ENCODE data around the gene CD33.

Gene CD33

DNA sequence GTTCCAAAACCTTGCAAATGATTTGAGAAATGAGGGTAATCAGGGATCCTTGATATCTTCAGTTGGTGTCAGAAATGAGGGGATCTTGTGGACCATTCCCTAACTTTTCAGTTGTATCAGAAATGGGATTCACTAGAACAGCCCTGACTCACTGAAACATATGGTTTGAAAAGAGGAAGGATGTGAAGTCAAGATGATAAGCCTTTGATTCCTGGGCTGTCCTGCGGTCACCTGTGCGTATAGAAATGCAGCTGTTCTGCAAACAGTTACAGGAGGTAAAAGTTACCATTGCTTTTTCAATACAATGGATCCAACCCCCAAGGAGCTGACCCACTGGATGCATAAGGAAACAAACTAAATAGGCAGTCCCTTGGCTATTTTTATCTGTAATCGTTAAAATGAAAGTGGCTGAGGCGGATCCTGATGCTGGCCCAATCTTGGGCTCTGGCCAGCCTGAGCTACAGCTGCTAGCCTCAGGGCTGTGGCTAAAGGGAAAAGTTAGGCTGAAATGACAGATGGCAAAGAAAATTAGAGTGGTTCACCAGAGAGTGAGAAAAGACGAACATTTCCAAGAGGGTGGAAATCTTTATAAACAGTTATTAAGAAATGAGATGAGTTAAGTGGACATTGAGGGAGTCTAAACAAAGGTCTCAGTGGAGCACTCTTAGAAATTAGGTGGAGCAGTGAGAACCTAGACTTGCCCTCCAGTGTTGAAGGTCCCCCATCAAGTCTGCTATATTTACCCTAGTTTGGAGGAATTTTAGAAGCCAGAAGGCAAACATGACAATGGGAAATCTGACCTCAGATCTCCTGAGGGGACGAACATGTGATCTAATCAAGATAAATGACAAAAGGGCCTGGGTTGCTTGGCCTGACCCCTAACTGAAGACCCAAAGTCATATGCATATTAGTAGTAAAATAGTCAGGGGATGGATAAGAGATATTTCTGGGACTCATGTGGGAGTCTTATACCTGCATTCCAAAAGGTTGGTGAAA is 33.6 kb downstream of the CD33 start:
- H3K4me1 ChIP-seq (ENCODE audit: insufficient read depth, insufficient read length), result peaks cover 2% of the 10 kb centered on the region
- TF ChIP-seq YY1 (IDR thresholded peaks at IDR 0.05; ENCODE audit: insufficient read depth, insufficient read length), result no peak
- no peak for TF ChIP-seq SUZ12 (IDR thresholded peaks at IDR 0.05; ENCODE audit: extremely low read depth, insufficient read depth, insufficient read length)
- TF ChIP-seq ZNF274 (IDR thresholded peaks at IDR 0.05; ENCODE audit: low read depth, low read length), result no peak
- no peaks in the 10 kb centered on the region for H3K27me3 ChIP-seq (ENCODE audit: insufficient read depth, insufficient read length)
- no peak overlapping the region for H3K4me3 ChIP-seq (ENCODE audit: insufficient read length, low read depth)
- no peaks in the 10 kb centered on the region for H3K36me3 ChIP-seq (ENCODE audit: insufficient read depth, insufficient read length, low read length)
- peaks cover 5% of the 10 kb centered on the region; the same call in 1 of the 2 replicates for H3K9me3 ChIP-seq (ENCODE audit: insufficient read depth, low read length)
- DNase-seq (ENCODE audit: low read depth, low spot score), result no peak
- no peak overlapping the region for H3K9ac ChIP-seq (ENCODE audit: insufficient read length, low read depth)

DNA sequence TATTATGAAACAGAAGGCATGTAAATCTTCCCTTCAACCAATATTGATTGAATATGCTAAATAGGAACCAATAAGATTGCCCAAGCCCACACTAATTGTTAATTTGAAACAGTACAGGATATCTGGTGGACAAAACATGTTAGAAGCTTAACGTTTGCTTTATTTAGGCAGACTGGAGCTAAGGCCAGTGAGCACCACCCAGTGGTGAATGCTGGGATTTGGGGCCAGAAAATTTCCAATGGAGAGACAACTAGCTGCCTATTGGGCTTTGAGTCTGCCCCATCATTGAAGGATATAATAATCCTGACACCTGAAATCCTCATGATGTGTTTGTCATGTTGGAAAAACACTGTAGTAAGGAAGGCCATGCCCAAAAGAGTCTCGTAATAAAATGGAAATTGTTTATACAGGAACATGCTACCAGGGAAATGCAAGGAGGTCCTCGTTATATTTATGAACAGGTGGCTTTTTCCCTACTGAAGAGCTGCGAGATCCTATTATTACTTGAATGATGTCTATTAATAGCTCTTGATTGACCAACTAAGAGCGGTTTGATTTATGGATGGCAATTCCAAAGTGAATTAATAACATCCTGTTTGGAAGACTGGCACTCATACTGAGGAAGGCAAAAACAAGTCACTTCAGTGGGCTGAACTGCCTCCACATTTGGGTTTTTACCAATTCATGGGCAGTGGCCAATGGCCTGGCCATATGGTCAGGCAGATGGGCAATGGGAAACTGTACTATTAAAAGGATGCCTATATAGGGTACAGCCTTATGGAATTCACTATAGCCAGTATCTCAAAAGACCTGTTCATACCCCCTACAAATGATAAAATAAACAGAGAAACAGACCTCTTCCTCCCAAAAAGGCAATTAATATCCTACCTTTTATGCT is 34.7 kb downstream of the CD33 start:
- TF ChIP-seq YY1 (IDR thresholded peaks at IDR 0.05; ENCODE audit: insufficient read depth, insufficient read length), result no peak
- no peak for TF ChIP-seq SUZ12 (IDR thresholded peaks at IDR 0.05; ENCODE audit: extremely low read depth, insufficient read depth, insufficient read length)
- TF ChIP-seq ZNF274 (IDR thresholded peaks at IDR 0.05; ENCODE audit: low read depth, low read length), result no peak
- H3K27me3 ChIP-seq (ENCODE audit: insufficient read depth, insufficient read length), result no peaks in the 10 kb centered on the region
- peak; percentile 23 for DNase-seq (ENCODE audit: low read depth, low spot score)

DNA sequence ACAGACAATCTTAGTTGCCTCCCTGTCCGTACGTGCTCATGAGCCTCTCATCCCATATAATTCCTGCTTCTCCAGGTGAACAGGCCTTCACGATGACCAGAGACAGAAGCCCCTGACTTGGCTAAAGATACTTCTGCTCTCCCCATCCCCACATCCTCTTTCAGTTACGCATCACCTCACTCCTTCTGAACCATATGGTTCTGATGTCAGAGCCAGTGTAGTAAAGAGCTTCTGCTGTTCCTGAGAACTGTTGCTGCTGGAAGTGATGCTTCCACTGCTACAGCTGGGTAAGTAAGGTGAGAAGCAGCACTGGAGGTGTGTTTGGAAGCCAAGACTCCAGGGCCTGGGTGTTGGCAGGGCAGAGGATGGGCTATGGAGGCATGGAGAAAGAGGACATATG is 38.9 kb downstream of the CD33 start:
- peaks cover 2% of the 10 kb centered on the region for H3K27me3 ChIP-seq (ENCODE audit: insufficient read depth, insufficient read length)
- DNase-seq (ENCODE audit: low read depth, low spot score), result no peak
- no peaks in the 10 kb centered on the region; the same call in 1 of the 2 replicates for H3K9me3 ChIP-seq (ENCODE audit: insufficient read depth, low read length)
- H3K4me1 ChIP-seq (ENCODE audit: insufficient read depth, insufficient read length), result peaks cover 2% of the 10 kb centered on the region
- no peak for TF ChIP-seq SUZ12 (IDR thresholded peaks at IDR 0.05; ENCODE audit: extremely low read depth, insufficient read depth, insufficient read length)
- TF ChIP-seq ZNF274 (IDR thresholded peaks at IDR 0.05; ENCODE audit: low read depth, low read length), result no peak
- TF ChIP-seq YY1 (IDR thresholded peaks at IDR 0.05; ENCODE audit: insufficient read depth, insufficient read length), result no peak
- H3K4me3 ChIP-seq (ENCODE audit: insufficient read length, low read depth), result no peak overlapping the region
- no peaks in the 10 kb centered on the region for H3K36me3 ChIP-seq (ENCODE audit: insufficient read depth, insufficient read length, low read length)
- H3K9ac ChIP-seq (ENCODE audit: insufficient read length, low read depth), result no peak overlapping the region

More for the DNA sequence above, 34.7 kb downstream of the CD33 start:
- Histone ChIP-seq H3K4me3 (ENCODE audit: insufficient read length, low read depth) (no peak overlapping the region), H3K9ac (ENCODE audit: insufficient read length, low read depth) (no peak overlapping the region), H3K36me3 (ENCODE audit: insufficient read depth, insufficient read length, low read length) (no peaks in the 10 kb centered on the region), H3K4me1 (ENCODE audit: insufficient read depth, insufficient read length) (peaks cover 2% of the 10 kb centered on the region), H3K9me3 (ENCODE audit: insufficient read depth, low read length) (peaks cover 5% of the 10 kb centered on the region; the same call in 1 of the 2 replicates)

DNA sequence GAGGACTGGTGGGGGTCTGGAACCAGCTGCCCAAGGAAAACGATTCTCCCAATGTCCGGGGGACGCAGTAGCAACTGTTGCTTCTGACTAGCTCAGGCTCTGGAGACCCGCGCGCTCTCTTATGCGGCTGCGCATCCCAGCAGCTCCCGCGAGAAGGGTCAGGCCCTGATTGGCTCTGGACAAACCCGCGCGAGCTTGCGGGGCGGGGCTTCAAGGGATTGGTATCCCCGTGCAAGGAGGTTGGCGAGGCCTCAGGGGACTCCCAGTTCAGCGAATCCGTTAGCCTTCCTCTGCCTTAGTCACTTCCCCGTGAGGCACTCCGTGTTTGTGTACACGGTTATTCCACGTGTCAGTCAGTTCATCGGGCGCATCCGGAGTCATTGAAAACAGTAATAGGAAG is 46.2 kb downstream of the CD33 start:
- no peak for TF ChIP-seq SUZ12 (IDR thresholded peaks at IDR 0.05; ENCODE audit: extremely low read depth, insufficient read depth, insufficient read length)
- TF ChIP-seq YY1 (IDR thresholded peaks at IDR 0.05; ENCODE audit: insufficient read depth, insufficient read length), result no peak
- no peak for TF ChIP-seq ZNF274 (IDR thresholded peaks at IDR 0.05; ENCODE audit: low read depth, low read length)
- no peaks in the 10 kb centered on the region for H3K27me3 ChIP-seq (ENCODE audit: insufficient read depth, insufficient read length)
- peaks cover 1% of the 10 kb centered on the region for H3K4me1 ChIP-seq (ENCODE audit: insufficient read depth, insufficient read length)
- H3K9ac ChIP-seq (ENCODE audit: insufficient read length, low read depth), result no peak overlapping the region
- no peak overlapping the region for H3K4me3 ChIP-seq (ENCODE audit: insufficient read length, low read depth)
- H3K9me3 ChIP-seq (ENCODE audit: insufficient read depth, low read length), result no peaks in the 10 kb centered on the region
- DNase-seq (ENCODE audit: low read depth, low spot score), result no peak
- H3K36me3 ChIP-seq (ENCODE audit: insufficient read depth, insufficient read length, low read length), result no peaks in the 10 kb centered on the region

DNA sequence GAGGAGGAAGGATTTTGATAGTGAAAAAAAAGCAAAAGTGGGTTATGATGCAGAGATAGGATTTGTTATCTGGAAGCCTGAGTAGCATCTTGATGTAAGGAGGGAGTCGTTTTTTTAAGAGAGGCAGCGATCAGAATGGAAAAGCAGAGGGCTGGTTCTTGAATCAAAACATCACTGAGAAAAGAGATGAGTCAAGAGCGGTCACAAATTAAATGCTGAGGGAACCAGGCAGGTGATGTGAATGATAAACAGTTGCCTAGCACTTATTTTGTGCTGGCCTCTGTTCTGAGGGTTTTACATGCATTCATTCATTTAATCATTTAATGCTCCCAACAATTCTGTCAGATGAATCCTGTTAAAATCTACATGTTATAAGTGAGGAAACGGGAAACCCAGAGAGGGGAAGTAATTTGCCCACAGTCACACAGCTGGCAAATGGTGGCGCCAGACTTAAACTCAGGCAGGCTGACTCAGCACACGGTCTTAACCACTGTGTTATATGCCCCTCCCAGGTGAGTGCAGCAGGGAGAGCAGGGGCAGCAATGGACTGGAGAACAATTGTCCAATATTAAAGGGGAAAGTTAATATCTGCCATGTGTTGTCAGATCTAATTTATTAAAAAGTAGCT is 47.4 kb downstream of the CD33 start:
- no peak overlapping the region for H3K9ac ChIP-seq (ENCODE audit: insufficient read length, low read depth)
- H3K27me3 ChIP-seq (ENCODE audit: insufficient read depth, insufficient read length), result no peaks in the 10 kb centered on the region
- no peak for DNase-seq (ENCODE audit: low read depth, low spot score)
- no peaks in the 10 kb centered on the region for H3K36me3 ChIP-seq (ENCODE audit: insufficient read depth, insufficient read length, low read length)
- no peak for TF ChIP-seq SUZ12 (IDR thresholded peaks at IDR 0.05; ENCODE audit: extremely low read depth, insufficient read depth, insufficient read length)
- no peak for TF ChIP-seq ZNF274 (IDR thresholded peaks at IDR 0.05; ENCODE audit: low read depth, low read length)
- no peak for TF ChIP-seq YY1 (IDR thresholded peaks at IDR 0.05; ENCODE audit: insufficient read depth, insufficient read length)
- no peak overlapping the region for H3K4me3 ChIP-seq (ENCODE audit: insufficient read length, low read depth)
- H3K9me3 ChIP-seq (ENCODE audit: insufficient read depth, low read length), result no peaks in the 10 kb centered on the region
- peaks cover 1% of the 10 kb centered on the region for H3K4me1 ChIP-seq (ENCODE audit: insufficient read depth, insufficient read length)

DNA sequence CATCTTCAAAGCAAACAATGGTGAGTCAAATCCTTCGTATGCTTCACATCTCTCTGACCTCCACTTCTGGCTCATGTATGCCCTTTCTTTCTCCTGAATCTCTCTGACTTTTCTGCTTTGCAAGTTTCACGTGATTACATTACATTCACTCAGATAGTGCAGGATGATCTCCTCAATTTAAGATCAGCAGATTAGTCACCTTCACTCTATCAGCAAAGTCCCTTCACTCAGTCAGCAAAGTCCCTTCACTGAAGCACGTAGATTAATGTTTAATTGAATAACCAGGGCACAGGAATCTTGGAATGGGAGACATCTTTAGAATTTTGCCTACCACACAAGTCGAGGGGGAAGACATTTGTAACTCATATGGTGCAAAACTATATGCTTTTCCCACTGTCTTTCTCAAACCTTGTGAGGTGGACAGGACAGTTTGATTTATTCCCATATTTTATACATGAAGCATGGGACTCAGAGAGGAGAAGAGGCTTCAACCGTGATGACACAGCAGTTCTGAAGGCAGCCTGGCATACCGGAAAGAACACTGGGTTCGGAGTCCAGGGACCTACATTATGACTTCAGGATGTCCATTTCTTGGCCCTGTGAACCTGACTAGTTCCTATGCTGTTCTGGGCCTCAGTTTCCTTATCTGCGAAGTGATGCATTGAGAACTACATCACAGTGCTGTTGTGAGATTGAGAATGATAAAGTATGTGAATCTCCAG is 49.3 kb downstream of the CD33 start:
- no peak for DNase-seq (ENCODE audit: low read depth, low spot score)
- Histone ChIP-seq H3K4me3 (ENCODE audit: insufficient read length, low read depth) (no peak overlapping the region), H3K9me3 (ENCODE audit: insufficient read depth, low read length) (no peaks in the 10 kb centered on the region), H3K4me1 (ENCODE audit: insufficient read depth, insufficient read length) (peaks cover 1% of the 10 kb centered on the region), H3K36me3 (ENCODE audit: insufficient read depth, insufficient read length, low read length) (no peaks in the 10 kb centered on the region), H3K9ac (ENCODE audit: insufficient read length, low read depth) (no peak overlapping the region), H3K27me3 (ENCODE audit: insufficient read depth, insufficient read length) (no peaks in the 10 kb centered on the region)
- no peak for TF ChIP-seq YY1 (IDR thresholded peaks at IDR 0.05; ENCODE audit: insufficient read depth, insufficient read length)
- TF ChIP-seq ZNF274 (IDR thresholded peaks at IDR 0.05; ENCODE audit: low read depth, low read length), result no peak
- no peak for TF ChIP-seq SUZ12 (IDR thresholded peaks at IDR 0.05; ENCODE audit: extremely low read depth, insufficient read depth, insufficient read length)

Data from NT2/D1 (cell line).